HG02642 (cell line): Measurements from ENCODE around the gene PCARE.

Source experiments
- ATAC-seq: cut with Tn5 transposase; IDR thresholded peaks from one replicate; pipeline ENCODE4 v1.9.1; 2021; ENCODE audit warnings: mild to moderate bottlenecking; ENCODE audit not compliant: unreplicated experiment, poor library complexity

The PCARE gene

DNA sequence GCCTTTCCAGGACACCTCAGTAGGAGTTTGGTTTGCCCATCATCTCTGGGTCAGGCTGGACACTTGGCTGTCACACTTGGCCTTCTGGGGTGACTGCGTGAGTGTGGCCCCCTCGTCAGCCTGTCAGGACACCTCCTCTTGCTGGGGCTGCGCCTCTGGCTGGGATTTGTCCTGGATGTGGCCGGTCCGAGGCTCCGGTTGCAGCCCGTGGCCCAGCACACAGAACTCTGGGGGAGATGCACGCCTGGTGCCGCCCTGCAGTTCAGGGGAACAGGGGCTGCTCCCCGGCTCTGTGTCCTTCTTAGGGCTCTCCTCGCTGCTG lies 9.6 kb downstream of the PCARE start:
- ATAC-seq: no peak

- no peak for ATAC-seq
These were observed 10.0 kb downstream of the PCARE start for GRCh38 chr2:29064346-29064715.

DNA sequence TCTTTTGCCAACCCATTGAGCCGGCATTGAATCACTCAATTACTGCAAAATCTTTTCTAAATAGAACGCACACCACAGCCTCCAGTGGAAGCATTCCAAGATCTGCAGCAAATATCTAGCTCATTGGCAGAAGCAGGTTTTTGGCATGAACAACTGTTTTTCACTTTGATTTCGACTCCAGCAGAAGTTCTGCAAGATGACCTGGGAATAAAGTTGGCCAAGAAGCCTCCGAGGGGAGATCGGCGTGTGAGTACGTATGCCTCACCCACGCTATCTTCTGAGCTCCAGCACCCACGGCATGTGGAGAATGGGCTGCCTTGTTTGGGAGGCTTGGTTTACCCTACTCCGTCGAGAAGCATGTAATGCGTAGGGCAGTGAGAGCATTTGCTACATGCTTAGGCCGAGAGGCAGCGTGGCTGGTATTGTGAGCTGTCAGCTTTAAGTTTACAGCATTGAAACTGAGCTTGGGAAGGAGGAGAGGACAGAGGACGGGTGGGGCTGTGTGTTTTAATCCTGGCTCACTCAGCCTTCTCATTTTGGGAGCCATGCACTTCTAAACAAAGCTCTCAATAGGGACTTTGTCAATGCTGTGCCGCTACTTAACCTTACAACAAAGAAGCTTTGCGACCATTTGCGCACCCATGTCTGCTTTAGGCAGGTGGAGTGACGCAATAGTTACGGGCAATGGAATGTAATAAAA lies 10.5 kb downstream of the PCARE start:
- ATAC-seq: no peak

GRCh38 chr2:29063056-29063455 lies 11.3 kb downstream of the PCARE start:
- no peak for ATAC-seq

DNA sequence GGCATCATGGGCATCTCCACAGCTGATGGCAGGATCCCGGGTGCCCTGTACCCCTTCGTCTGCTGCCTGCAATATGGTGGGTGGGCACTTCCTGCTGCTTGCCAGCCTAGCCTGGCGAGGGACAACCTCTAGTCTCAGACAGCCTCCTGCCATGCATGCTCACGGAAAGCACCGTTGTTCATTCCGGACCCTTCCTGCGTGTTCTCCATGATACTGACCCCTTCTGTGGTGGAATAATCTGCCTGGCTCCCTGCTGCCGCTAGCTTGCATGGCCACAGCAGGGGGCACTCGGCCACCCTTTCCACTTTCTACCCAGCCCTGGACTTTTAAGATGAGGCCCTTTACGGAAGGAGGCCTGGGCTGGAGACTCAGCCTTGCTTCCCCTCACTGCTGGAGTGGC lies 12.0 kb downstream of the PCARE start:
- ATAC-seq: no peak

DNA sequence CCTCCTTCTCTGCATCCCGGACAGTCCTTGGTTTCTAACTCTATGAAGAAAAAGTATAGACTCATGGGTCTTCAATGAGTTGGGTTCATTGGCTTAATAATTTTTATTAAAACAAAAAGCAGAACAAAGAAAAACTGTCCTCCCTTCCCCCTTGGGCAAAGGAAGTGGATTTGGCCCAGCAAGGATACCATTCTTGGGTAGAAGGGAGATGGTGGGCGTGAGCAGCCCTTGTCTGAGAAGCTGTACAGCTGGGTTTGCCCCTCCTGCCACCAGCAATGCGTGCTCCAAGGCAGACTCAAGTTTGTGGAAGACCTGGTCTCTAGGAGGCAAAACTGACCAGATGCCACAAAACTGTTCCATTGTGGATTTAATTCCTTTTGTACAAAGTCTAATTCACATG lies 12.7 kb downstream of the PCARE start:
- no peak for ATAC-seq

- ATAC-seq: no peak
These were observed 13.1 kb downstream of the PCARE start for GRCh38 chr2:29061176-29061575.

DNA sequence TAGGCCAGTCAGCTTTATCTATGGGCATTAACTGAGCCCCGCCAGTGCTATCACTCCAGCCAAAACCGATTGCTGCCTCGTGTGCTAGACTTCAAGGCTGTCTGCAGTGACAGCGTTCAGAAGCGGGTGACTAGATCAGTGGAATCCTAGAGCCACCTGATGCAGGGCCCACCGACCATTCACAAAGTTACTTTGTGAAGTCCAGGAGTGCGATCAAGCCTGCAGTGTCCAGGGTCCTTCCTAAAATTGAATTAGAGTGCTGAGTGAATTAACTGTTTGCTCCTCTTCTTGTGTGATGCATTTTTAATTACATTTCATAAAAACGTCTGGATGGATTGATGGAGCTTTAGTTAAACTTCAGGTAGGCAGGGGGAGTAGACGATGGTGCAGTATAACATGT lies 13.9 kb downstream of the PCARE start:
- ATAC-seq: no peak

- ATAC-seq: no peak
These were observed 14.7 kb downstream of the PCARE start for GRCh38 chr2:29059624-29060023.

GRCh38 chr2:29057006-29057405 lies 17.3 kb downstream of the PCARE start:
- no peak for ATAC-seq

DNA sequence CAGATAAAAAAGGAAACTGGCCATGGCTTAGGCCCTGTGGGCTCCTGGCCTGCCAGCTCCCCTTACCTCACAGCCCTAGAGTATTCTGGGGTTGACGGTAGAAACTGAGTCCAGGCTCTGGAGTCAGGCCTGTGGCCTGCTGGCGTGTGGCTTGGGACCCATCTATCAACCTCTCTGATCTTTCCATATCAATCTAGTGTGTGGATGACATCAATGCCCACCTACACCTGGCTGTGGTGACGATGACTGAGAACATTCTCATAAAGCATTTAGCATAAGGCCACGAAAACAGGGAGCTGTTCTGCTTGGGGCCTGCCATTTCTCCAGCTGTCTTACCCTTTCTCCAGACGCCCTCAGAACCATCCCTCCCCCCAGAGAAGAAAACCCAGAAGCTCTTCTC lies 17.9 kb downstream of the PCARE start:
- ATAC-seq: no peak

GRCh38 chr2:29055601-29056000 lies 18.7 kb downstream of the PCARE start:
- no peak for ATAC-seq

- ATAC-seq: no peak
These were observed 19.9 kb downstream of the PCARE start for GRCh38 chr2:29054430-29054829.

GRCh38 chr2:29053670-29054400 lies 20.5 kb downstream of the PCARE start:
- no peak for ATAC-seq

DNA sequence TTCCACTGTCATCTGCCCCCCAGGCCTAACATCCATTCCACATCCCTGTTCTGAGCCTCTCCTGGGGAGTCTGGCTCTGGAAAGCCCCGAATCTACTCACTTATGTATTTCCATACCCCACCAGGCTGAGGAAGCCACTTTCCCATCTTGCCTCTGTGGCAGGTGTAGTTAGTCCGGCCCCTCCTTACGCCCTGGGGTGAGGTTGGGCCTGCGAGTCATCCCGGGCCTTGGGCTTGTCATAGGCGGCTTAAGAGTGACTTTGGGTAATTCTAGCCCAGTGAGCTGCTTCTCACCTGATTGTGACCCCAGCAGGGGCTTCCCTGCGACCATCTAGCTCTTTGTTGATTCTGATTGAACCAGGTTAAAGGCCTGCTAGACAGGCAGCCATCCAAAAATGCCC lies 21.1 kb downstream of the PCARE start:
- ATAC-seq: no peak

DNA sequence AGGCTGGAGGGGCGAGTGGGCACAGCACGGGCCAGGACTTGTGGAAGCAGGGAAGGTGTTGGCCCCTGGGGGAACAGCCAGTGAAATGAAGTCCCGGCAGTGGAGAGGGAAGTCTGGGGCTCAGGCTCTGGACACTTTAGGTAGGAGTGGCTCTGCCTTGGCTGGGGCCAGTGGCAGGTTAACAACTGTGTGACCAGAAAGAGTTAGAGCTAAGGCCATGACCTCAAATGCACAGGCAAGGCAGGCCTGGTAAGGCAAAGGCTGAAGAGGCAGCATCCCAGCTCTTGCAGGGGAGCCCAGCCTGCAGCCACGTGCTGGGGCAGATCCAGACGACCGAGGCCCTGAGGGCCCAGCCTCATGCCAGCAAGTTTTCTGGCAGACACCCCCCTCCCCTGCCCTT lies 21.5 kb downstream of the PCARE start:
- ATAC-seq: no peak

GRCh38 chr2:29051730-29052129 lies 22.6 kb downstream of the PCARE start:
- ATAC-seq: no peak

DNA sequence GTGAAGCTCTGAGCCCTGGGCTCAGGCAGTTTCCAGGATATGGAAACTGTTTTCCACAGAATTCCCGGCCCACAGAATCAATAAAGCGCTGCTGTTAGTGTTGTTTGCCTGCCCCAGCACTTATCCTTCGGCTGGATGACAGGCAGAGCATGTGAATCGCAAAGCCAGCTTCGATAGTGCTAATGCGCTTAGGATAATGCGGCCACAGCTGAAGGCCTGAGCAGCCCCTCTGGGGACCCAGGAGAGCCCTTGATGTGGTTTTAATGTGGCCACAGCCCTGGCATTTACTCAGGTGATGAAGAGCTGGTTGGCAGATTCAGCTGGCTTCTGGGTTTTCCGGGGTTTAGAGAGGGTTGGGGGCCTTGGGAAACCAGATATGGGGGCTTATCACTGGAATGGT lies 23.7 kb downstream of the PCARE start:
- no peak for ATAC-seq

DNA sequence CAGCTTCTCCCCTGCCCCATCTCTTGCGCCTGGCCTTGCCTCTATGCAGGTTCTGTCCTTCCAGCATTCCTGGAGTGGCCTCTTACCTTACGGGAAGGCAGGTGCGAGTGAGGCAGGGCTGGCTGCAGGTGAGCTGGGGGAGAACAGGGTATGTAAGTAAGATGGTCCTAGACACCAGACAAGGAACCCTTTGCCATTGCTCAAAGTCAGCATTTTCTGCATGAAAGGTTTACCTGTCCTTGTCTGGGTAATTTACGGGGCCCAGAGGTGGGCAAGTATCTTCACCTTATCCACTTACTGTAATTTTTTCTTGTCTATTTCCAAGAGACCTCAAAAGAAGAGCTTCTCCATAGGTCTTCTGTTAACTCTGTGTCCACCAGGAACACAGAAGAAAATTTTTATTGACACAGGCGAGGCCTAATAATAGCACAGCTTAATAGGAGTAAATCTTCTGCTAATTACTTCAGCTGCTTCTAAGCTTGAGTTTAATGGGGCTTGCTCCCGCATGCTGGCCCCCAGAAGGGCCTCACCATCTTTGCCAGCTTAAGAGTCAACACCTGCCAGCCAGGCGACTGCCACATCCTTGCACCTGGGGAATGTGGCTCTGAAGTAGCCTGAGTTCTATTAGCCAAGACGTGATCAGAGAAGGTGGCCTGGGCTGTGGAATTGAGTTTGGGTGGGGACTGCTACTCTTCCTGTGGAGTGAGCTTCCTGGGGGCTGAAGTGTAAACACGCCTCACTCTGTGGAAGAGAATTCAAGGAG lies 27.1 kb downstream of the PCARE start:
- no peak for ATAC-seq

- no peak for ATAC-seq
These were observed 28.0 kb downstream of the PCARE start for GRCh38 chr2:29046321-29046720.

DNA sequence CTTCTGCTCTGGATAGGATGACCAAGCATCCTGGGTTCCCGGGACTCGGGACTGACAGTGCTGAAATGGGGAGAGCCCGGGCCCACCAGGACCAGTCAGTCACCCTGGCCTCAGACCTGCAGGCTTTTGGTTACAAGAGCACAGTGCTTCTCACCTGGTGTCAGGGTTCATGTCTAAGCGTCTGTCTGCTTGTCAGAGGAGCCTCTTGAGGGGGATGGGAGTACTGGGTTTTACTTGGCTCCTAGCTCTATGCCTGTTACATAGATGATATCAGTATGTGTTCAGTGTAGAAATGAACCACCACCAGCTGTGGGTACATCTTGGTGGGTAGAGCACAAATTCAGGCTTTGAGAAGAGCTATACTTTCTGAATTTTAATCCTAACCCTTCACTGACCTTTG lies 29.9 kb downstream of the PCARE start:
- ATAC-seq: no peak
